Left colon (tissue), 2 donors: ENCODE data around the gene WFDC1. TPM values are rescaled to one million over a fixed set of nuclear protein-coding genes. Genes with fewer than 3 reads are reported as not detected.
A peak's percentile ranks its signal among the peaks of the same experiment; 100 is the strongest.

Source experiments
- ATAC-seq: fragments of 200-7000 bp; cut with Tn5 transposase; one replicate; pipeline ENCODE4 v1.9.1; 2020; ENCODE audit warnings: mild to moderate bottlenecking, moderate library complexity
- DNase-seq, 2 donors: peaks; one replicate each; pipeline ENCODE4 v3.0.0-alpha.2; 2020
- intact Hi-C, 2 donors: fragments of 100-400 bp; cut with DNase I in 1 of 2; cut with micrococcal nuclease in 1 of 2; formaldehyde crosslinking; loops; one replicate each; pipeline versions ENCODE4 v1.11.2 to v1.14.0; 2022; cut with DNase I, micrococcal nuclease
- long read RNA-seq: library from polyadenylated mRNA; unstranded; transcript quantifications from one replicate; pipeline ENCODE4 v2.0.0, GENCODE V29; 2021
- total RNA-seq, 2 donors: library from RNA; stranded (reverse); fragmentation: NEBNext Ultra II Directional; extraction: Animal tissue kit (Norgen Biotek cat#: 25700); gene quantifications; one replicate each; pipeline ENCODE4 v1.2.1, GENCODE V29; 2021
- donor health status: DM: no; HTN: no; CAD: no.
- donor health status: DM: yes; HTN: yes; CAD: no.

Gene WFDC1, protein sequence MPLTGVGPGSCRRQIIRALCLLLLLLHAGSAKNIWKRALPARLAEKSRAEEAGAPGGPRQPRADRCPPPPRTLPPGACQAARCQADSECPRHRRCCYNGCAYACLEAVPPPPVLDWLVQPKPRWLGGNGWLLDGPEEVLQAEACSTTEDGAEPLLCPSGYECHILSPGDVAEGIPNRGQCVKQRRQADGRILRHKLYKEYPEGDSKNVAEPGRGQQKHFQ
- 10 to 100 TPM in 1 of 2 donors, 1 to 10 TPM in 1; 4.3 to 12.3 TPM for total RNA-seq
- long read RNA-seq, partial matches to known transcripts: 1 of 5 reads
- long read RNA-seq, other reads (novel, unspliced or antisense): 3 of 5 reads

GRCh38 chr16:84294531-84295142 is at the start of gene WFDC1:
TSS of gene WFDC1 (plus strand) at chr16:84294878. CDS start at chr16:84294972, 94 bp downstream.
- DNase-seq (peak; percentile 40 to 43), ATAC-seq (peak; percentile 90)
- intact Hi-C loops: no loop called here

- ATAC-seq (no peak), DNase-seq (no peak)
- intact Hi-C loops: no loop called here
These were observed 48.6 kb upstream of the WFDC1 start for GRCh38 chr16:84245956-84246678.

- intact Hi-C loops: no loop called here
- DNase-seq: no peak
- no peak for ATAC-seq
These were observed 48.0 kb upstream of the WFDC1 start for GRCh38 chr16:84246679-84247077.

- intact Hi-C loops: no loop called here
- no peak for ATAC-seq
- DNase-seq: no peak
These were observed 47.3 kb upstream of the WFDC1 start for GRCh38 chr16:84247331-84247730.

DNA sequence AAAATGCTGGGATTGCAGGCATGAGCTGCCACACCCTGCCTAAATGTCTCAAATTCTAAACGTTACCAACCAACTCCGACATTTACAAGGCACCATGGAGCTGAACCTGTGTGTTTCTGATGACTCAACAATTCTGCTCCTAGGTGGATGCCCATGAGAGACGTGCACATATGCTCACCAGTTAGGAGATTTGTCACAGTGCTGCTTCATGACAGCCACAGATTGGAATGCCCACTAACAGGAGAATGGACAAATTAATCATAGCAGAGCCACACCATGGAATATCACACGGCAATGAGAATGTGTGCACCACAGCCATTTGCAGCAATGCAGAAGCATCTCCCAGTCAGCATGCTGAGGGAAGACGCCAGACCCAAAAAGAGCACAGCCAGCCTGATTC is 46.8 kb upstream of the WFDC1 start:
- ATAC-seq (no peak), DNase-seq (no peak)
- intact Hi-C loops: no loop called here

GRCh38 chr16:84252184-84252583 is 42.5 kb upstream of the WFDC1 start:
- intact Hi-C loops: no loop called here
- DNase-seq (no peak), ATAC-seq (no peak)

DNA sequence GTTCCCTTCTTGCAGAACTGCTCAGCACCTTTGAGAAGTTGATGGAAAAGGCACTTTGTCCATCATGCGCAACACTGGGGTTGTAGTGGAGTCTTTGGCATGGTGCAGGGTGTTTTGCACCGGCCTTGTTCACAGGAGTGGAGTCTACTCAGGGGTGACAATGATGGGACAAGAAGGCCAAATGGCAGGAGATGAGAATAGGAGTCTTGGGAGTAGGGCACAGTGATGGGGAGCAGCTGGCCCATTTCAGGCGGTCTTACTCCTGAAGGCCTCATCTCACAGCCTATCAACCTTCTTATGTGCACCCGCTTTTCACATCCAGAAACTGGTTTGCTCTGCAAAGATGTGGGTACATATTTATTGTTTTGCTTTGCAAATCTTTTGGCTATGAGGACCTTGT is 41.5 kb upstream of the WFDC1 start:
- intact Hi-C loops: no loop called here
- DNase-seq (no peak), ATAC-seq (no peak)

- no peak for ATAC-seq
- DNase-seq: no peak
- intact Hi-C loops: no loop called here
These were observed 40.6 kb upstream of the WFDC1 start for GRCh38 chr16:84254062-84254461.

DNA sequence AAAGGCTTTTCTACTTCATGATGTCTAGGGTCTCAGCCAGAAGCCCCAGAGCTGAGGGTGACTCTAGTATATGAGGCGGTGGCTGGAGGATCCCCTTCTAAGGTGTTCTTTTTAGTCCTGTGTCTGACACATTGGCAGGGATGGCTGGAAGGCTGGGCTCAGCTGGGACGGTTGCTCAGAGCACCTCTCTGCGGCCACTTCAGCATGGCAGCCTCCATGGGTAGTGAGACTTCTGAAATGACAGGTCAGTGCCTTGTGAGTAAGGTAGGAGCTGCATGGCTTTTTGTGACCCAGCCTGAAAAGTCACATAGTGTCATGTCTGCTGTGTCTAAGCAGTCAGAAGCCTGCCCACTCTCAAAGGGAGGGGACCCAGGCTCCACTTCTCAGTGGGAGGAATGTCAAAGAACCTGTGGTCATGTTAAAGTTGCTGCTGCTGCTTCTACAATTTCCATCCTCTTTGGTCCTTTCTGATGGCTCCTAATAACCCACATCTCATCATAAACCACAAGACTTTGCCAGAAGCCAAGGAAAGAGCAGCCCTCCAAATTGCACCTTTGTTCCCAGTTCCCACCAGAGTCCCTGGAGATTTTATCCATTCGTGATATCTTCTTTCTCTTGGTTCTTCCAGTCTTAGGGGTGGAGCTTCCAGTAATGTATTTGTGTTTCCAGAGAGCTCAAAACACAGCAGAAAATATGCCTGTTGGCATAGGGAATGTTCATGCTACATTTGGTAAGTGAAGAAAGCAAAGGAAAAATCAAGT is 39.4 kb upstream of the WFDC1 start:
- ATAC-seq: no peak
- intact Hi-C loops: no loop called here
- no peak for DNase-seq

DNA sequence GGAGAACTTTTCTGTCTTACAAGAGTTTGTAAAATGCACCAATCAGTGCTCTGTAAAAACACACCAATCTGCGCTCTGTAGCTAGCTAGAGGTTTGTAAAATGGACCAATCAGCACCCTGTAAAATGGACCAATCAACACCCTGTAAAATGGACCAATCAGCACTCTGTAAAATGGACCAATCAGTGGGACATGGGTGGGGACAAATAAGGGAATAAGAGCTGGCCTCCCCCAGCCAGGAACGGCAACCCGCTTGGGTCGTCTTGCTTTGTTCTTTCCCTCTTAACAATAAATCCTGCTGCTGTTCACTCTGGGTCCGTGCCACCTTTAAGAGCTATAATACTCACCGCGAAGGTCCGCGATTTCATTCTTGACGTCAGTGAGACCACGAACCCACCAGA is 36.4 kb upstream of the WFDC1 start:
- DNase-seq (no peak), ATAC-seq (no peak)
- intact Hi-C loops: no loop called here

DNA sequence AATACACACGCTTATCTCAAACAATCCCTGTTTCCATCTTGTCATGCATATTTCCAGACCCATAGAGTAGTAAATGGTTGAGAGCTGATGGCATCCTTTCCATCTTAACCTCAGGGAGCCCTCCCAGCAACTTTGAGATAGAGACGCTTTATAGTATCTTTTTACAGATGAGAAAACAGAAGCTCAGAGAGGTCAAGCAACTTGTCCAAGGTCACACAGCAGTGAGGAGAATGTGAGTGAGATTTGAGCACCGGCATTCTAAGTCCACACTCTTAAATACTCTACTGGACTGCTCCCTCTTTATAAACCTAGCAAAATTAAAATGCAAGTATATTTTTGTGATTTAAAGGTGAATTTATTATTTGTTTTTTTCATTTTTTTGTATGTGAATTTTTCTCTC is 35.0 kb upstream of the WFDC1 start:
- intact Hi-C loops: no loop called here
- DNase-seq (no peak), ATAC-seq (no peak)

- DNase-seq (no peak), ATAC-seq (no peak)
- intact Hi-C loops: no loop called here
These were observed 33.7 kb upstream of the WFDC1 start for GRCh38 chr16:84260766-84261554.

- no peak for DNase-seq
- intact Hi-C loops: no loop called here
- no peak for ATAC-seq
These were observed 32.6 kb upstream of the WFDC1 start for GRCh38 chr16:84262031-84262430.

- intact Hi-C loops: no loop called here
- no peak for DNase-seq
- no peak for ATAC-seq
These were observed 31.7 kb upstream of the WFDC1 start for GRCh38 chr16:84262939-84263338.

- peak; percentile 21 to 43 for DNase-seq
- ATAC-seq: peak; percentile 87
- intact Hi-C loops: no loop called here
These were observed 28.2 kb upstream of the WFDC1 start for GRCh38 chr16:84266451-84266850.

DNA sequence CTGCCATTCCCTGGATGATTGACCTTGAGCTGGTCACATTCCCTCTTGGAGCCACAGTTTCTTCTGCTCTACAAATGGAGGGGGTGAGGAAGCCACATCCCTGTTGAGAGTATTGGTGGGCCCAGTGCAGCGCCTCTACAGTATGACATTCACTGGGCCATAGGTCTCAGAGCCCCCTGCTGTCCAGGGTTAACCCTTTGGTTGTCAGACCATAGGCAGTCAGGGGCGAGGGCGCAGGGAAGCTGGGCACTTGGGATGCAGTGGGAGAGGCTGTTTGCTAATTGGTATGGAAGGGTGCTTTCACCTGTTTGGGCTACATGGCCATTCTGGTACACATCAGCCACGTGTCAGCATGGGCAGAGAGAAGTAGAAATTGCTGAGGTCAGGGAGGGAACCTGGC is 27.3 kb upstream of the WFDC1 start:
- ATAC-seq (no peak), DNase-seq (no peak)
- intact Hi-C loops: no loop called here

DNA sequence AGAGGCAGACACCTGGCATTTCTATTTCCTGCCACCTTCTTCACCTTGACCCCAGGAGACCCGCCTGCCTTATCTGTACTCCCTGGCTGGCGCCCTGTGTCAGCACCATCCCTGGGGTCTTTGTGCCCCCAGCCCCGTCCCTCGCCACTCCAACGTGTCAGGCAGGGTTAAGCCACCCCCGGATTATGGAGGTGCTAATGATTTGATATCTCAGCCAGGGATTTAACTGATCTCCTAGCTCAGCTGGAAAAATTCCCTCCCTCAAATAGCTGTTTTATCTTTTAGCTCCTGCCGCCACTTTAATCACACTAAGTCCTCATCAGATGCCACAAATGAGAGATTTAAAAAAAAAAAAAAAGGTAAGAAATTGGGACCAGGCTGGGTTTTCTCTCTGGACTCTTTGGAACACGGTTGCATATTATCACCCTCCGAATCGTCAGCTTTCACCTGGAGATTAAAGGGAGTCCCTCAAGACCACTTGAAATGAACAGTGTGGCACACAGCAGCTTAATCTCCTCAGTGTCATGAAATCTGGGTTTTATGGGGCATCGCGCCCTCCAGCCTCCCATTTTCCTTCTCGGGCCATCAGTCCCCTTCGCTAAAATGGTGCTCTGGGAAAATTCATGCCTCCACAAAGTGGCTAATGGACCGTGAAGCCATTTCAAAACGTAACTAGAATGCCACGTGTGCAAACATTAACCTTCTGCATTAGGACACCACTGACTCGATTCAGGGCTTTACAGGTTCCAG is 26.2 kb upstream of the WFDC1 start:
- intact Hi-C loops: no loop called here

DNA sequence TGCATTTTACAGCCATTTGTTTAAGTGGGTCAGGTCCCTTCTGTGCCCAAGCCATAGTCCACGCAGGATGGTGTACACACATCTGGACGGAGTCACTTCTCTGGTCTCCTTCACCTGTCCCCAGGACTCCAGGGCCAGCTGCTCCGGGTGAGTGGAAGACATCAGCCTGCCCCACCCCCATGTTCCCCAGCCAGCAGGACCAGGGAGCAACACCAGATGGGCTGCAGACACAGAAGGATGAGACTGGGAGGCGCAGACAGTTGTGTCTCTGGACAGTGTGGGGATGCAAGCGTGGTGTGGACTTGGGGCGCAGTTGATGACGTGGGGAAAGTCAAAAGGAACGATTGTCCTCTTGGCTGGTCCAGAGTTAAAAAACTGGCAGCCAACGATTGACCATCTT is 24.6 kb upstream of the WFDC1 start:
- intact Hi-C loops: no loop called here

More for the DNA sequence above, 26.2 kb upstream of the WFDC1 start:
- no peak for DNase-seq
- ATAC-seq: no peak

More for the DNA sequence above, 24.6 kb upstream of the WFDC1 start:
- ATAC-seq (no peak), DNase-seq (no peak)
